Activated CD4-positive, alpha-beta T cell treated with anti-CD3 and anti-CD28 coated beads for 24 hours (primary cell): Measurements from ENCODE around the gene GLYATL1B.
"Not testable (repeated sequence)": the region's sequence is repeated elsewhere in the genome, so short reads cannot be mapped to it uniquely, and the experiment has no call there.

Experiments used
- DNase-seq, 2 donors: peaks; one replicate each; pipeline ENCODE4 v3.0.0-alpha.2; 2020; ENCODE audit warnings: low read depth in 2 of 2

Gene GLYATL1B

DNA sequence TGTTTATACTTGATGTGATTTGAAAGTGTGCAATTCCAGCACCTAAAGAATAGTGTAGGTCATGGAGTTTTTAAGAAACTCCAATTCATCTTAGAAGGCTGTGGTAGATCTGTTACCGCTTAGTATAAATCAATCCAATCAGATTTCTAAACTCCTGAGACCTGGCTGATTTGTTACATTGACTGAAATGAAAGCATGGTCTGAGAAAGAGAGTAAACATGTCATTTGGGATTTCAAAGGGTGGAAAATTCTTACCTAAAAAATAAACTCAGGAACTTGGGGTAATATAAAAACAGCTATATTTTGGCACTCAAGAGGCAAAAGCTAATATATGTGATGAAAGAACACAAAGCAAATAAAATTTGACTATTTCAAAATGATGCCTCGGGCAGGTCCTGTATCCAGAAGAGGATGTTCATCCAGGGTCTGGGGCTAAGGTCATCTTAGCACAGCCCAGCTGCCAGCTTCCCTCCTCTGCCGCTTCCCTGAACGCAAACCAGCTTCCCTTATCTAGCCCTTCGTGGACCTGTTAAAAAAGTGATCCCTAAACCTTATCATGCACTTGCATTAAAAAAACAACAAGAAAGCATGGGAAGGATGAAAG is 10.0 kb downstream of the GLYATL1B start:
- DNase-seq = not testable (repeated sequence)

DNA sequence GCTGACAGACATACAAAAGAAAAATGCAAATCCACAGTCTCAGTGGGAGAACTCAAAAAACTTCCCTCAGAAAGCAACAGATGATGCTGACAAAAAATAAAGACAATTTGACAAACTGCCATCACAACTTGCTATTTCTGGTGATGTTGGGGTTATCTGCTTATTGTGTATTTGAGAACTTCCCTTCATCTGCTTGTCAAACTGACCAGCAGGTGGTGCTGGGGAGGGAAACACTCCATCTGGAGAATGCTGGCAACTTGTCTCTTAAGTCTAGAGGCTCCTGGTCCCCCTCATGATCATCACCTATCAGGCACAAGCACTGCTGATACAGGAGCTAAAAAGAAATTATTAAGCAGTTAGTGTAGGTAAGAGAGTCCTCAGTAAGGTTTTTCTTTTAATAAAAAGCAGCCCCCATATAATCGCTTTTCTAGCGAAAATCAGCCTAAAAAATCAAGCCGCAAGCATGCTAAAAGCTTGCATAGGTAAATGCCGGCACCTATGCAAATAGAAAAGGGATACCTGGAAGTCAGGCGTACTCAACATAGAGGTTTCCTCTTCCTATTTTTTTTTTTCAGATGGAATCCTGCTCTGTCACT is 11.1 kb downstream of the GLYATL1B start:
- peak; percentile 49 to 50 for DNase-seq

DNA sequence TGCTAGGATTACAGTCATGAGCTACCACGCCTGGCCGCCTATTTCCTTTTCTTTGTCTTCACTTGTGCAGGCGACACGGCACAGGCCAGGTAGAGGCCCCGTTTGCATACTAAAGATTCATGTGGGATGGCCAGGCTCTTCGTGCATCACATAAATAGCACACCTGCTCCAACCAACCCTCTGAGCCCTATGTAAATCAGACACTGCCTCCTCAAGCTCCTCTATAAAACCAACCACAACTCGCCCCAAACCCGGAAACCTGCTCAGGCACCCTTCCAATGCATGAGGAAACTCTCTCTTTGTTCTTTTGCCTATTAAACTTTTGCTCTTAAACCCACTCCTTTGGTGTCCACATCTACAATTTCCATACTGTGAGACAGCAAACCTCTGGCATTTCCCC is 11.8 kb downstream of the GLYATL1B start:
- not testable (repeated sequence) for DNase-seq

DNA sequence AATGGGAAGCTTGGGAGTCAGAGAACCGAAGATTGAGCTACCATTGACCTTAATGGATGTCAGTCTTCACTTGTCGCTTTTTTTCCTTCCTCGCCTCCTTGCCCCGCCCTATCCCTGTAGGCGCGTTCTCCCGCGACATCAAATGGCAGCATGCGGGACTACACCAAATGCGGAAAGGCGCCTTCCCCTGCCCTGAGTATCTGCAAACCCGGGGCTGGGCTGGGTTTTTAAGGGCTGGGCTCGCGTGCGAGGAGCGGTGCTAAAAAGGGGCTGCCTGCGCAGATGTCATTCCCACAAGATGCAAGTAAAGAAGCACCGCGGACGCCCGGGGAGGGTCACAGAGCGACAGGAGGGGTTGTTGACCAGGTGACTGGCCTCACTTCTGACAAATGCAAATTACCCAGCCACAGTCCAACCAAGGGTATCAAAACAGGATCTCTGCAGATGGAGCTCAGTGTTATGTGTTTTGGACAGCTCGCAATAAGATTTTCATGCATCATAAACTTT is 16.2 kb downstream of the GLYATL1B start:
- DNase-seq = peak; percentile 39 to 56

DNA sequence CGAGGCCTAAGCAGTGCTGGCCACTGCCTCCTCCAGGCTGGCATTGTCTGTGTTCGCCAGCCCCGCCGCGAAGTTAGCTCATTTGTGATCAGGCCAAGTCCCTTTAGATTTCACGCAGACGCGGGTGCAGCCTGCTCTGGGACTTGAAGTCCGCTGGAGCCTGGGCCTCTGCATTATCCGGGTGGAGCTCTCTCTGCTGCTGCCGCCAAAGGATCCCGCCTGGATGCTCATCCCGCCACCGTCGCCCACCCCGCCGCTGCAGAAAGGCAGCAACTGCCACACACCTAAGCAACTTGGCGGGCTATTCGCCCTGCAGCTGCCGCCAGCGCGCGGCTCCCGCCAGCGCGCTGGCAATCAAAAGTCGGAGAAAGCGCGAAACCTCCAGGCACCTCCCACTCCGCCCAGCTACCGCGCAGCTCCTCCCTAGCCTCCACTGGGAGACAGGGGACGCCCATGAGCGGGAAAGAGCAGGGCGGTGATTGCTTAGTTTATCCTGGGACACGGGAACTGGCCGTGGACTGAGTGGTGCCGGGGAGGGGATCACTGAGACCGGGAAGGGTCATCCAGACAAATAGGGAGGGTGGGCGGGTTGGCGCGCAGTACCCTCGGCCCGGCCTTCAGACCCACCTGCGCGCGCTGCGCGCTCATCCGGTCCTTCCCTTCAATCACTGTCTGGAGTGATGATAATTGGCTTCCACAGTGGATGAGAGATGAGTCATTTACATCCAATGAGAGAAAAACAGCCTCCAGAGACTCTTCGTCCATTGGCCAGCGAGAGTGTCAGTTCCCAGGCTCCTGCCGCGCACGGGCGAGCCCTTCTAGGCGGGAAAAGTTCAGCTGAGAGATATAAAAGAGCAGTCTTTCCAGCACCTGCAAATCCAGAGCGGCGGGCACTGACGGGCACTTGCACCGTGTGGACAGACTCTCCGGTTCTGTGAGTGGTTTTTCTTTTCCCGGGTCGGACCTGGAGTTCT is 20.5 kb downstream of the GLYATL1B start, which contains the start of gene FAM111B:
Gene FAM111B, plus strand, starts transcription at position 875 of the 974 bp plus-strand sequence. CDS start 2,389 bp downstream, outside the sequence.
- DNase-seq = peak; percentile 33 to 56

DNA sequence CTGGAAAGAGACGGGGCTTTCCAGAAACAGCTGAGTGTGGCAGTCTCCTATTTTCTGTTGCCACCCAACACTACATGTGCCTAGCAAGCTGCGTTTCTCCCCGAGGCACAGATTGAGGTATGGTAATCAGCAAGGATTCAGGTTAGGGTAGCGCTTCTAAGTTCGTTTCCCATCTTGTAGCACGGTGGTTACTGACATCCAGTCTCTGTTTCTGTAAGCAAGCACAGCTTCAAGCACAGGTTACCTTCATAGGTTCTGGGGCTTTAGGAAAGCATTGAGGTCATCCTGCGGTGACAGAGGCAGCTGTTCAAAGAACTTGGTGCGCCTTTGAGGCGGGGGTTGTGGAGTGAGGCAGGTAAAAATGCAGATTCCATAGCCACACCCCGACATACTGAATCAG is 21.6 kb downstream of the GLYATL1B start:
- not testable (repeated sequence) for DNase-seq

DNA sequence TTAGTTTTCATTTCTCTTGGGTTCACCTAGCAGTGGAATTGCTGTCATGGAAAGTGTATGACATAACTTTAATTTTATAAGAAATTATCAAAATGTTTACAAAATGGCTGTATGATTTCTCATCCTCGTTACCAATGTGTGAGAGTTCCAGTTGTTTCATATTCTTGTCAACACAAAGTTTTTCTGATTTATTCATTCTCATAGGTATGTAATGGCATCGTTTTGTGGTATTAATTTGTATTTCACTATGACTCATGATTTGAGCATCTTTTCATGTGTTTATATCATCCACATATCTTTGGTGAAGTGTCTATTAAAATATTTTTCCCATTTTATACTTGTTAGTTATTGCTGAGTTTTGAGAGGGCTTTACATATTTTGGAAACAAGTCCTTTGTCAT is 26.4 kb downstream of the GLYATL1B start:
- no peak for DNase-seq

DNA sequence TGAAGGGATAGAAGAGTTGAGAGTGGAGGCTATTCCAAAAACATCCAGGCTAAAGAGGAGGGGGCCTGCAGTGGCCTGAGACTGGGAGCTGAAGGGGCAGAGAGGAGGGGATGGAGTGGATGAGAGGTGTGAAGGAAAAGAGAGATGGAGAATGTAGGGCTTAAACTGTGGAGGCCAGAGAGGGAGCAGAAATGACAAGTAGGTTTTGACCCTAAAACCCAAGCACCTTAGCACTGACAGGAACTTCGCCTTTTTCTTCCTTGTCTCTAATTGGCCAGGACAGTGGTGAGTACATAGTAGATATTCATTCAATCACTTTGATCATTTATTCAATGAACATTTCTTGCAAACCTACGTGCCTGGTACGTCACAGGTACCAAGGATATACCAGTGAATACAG is 28.2 kb downstream of the GLYATL1B start:
- no peak for DNase-seq

DNA sequence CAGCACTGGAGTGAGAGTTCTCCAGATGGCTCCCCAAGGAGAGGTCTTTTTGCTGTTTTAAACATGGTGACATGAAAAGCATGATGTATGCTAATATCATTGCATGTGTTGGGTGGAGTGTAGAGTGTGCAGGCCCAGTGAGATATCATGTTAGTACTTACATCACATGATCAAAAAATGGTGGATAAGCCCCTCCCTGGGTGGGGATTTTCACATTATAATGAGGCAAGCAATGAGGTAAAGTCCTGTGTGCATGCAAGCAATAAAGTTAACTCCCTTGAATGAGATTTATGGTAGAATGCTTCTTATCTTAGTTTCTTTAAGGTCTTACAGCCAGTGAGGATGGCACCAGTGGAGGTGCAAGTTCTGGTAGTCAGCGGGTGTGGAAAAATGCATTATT is 29.4 kb downstream of the GLYATL1B start:
- no peak for DNase-seq

DNA sequence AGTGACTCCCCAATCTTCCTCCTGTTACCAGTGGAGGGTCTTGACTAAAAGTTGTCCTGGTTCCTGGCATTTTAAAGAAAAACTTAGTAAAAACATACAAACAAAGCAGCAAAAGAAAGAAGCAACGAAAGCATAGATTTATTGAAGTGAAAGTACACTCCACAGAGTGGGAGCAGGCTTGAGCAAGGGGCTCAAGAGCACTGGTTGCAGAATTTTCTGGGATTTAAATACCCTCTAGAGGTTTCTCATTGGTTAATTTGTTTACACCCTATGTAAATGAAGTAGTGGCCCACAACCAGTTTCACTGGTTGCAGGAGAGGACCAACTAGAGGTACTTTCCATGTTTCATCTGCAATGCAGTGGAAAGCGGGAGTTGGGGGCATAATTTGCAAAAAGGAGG is 31.7 kb downstream of the GLYATL1B start:
- no peak for DNase-seq

DNA sequence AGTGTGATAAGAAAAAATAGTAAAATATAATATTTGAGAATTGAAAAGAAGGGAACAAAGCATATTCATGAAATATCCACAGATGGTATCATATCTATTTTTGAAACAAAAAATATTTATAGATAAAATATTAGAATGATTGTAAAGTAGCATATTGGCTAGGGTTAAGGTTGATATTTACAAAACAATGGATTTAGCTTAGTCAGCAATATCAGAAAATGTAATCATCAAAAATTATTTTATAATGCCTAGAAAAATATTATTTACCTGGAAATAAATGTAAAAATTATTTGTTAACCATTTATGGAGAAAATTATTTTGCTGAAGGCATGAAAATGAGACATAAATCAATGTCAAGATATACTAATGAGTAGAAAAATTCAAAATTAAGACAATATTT is 33.7 kb downstream of the GLYATL1B start:
- DNase-seq = no peak

DNA sequence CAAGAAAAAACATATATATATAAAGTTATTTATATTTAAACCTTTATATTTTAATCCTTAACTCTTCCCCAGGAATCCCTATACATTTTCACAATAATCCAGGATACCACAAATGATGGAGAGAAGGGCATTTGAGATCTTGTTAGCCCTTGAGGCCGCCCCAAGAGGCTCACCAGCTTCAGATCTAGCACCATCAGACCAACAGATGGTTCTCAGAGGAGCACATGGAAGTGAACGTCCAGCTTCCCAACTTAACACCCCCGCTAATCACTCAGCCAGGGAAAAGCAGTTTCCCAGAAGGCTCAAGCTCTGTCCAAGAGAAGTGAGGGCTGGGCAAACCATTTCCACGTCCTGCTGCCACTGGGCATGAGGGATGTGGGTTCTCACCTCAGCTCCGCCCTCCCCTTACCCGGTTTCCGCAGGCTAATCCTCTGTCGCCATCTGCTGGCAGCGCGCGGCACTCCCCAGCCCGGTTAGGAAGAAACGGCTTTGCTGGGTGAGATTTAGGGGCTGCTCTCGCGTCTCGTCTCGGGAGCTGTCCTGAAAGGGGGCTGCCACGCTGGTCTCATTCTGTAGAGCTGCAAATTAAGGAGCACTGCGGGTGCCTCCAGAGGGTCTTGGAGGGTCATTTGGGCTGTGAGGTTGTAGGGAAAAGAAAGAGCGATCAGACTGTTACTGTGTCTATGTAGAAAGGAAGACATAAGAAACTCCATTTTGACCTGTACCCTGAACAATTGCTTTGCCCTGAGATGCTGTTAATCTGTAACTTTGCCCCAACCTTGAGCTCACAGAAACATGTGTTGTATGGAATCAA is 49.7 kb downstream of the GLYATL1B start:
- DNase-seq = peak; percentile 86 to 88

DNA sequence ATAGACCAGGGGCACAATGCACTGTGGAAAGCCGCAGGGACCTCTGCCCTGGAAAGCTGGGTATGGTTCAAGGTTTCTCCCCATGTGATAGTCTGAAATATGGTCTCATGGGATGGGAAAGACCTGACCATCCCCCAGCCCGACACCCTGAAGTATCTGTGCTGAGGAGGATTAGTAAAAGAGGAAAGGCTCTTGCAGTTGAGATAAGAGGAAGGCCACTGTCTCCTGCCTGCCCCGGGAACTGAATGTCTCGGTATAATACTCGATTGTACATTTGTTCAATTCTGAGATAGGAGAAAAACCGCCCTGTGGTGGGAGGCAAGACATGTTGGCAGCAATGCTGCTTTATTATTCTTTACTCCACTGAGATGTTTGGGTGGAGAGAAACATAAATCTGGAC is 50.4 kb downstream of the GLYATL1B start:
- not testable (repeated sequence) for DNase-seq

DNA sequence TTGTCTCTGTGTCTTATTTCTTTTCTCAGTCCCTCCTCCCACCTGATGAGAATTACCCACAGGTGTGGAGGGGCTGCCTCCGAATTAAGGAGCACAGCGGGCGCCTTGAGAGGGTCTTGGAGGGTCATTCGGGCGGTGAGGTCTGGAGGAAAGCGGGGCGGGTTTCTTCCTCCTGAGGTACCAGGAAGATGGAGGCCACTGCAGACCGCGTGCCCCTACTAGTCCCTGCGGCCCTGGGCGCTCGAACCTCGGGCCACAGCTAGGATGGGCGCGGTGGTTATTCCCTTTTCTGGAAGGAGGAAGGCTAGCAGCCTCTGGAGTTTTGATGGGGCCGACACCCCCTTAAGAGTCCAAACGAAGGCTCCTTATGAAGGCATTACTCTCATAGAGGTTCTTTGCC is 51.1 kb downstream of the GLYATL1B start:
- no peak for DNase-seq

DNA sequence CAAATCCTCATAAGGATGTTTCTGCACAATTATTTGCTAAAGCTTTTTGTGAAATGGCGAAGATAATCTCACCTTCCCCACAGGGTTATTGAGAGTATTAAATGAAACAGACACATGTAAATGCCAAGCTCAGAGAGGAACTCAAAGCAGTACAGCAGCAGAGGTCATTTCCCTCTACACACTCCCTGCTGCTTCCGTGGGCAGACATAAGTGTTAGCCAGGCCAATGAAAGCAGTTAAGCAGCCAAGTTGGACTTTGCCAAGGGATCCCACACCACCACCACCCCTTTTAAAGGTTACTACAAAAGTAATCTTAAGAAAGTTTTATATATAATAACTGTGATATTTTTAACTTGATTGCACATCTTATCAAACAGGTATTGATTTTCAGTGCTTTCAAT is 52.5 kb downstream of the GLYATL1B start:
- DNase-seq = no peak

DNA sequence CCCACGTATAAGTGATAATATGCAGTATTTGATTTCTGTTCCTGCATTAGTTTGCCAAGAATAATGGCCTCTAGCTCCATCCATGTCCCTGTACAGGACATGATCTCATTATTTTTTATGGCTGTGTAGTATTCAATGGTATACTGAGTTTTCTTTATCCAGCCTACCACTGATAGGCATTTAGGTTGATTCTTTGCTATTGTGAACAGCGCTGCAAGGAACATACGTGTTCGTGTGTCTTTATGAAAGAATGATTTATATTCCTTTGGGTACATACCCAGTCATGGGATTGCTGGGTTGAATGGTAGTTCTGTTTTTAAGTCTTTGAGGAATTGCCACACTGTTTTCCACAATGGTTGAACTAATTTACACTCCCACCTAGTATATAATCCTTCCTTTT is 55.1 kb downstream of the GLYATL1B start:
- no peak for DNase-seq

DNA sequence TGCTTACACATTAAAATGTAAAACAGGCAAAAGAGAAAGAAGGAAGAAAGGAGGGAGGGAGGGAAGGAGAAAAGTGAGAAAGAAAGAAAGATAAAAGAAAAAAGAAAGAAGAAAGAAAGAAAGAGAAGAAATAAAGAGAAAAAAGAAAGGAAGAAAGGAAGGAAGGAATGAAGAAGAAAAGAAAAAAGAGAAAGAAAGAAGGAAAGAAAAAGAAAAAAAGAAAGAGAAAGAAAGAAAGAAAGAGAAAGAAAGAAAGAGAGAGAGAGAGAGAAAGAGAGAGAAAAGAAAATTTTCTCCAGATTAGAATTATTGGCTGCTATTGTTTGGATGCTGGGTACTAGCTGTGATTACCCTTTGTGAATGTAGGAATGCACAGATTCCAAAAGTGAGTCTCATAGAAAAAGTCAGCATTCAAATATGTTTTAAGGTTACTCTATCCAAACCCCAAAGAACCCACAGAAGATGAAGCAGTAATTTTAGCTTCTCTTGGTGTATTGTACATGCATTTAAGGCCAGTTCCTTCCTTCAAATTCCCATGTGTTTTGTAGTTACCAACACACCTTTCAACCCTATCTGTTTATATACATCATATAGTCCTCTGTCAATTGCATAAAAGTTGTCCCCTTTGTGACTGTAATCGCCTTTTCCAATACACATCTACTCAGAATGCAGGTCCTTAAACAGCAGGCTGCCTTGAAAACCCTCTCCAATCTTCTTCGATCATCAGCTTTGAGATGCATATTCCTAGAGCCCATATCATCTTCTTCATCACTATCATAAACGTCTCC is 55.8 kb downstream of the GLYATL1B start:
- no peak for DNase-seq

DNA sequence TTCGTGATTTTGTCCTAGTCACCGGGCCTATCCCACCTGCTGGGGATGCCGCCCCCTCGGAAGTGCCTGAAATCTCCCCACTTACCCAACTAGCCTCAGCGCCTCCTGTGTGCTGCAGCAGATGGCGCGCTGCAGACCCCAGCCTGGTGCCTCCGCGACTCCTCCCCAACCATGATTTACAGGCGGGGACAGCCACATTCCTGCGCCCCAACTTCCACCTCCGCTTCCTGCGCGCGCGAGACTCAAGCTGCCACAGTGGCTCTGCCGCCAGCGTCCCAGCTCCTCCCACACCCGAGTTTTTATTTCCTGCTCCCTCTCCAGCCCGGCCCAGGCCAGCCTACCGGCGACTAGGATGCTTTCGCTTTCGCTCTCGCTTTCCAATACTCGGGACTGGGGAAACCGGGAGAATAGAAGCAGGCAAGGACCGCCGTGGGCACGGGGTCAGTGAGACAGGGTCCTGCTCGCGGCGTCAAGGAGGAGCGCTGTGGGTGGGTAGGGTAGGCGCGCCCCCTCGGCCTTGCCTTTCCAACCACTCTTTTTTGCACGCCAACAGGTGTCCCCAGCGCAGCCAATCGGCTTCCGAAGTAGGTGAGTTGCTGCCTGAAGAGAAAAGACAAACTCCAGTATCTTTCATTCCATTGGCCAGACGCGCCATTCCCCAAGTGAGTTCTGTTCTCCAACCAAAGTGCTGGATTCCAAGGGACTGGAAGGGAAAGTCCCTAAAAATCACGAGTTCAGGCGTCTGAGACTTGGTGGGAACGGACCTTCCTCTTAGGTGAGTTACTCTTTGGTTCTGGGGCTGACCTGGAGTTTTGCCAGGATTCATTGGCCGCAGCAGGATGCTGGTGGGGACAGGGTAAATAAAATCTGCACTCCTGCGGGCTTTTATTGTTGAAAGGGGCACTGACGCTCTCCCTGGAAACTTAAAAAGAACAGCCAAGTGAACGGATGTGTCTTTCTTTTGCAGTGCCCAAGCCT is 56.7 kb downstream of the GLYATL1B start, which contains the start of gene FAM111A:
Gene FAM111A, plus strand, starts transcription at position 327 of the 978 bp plus-strand sequence. CDS start 6,017 bp downstream, outside the sequence.
- DNase-seq = peak; percentile 64 to 74

DNA sequence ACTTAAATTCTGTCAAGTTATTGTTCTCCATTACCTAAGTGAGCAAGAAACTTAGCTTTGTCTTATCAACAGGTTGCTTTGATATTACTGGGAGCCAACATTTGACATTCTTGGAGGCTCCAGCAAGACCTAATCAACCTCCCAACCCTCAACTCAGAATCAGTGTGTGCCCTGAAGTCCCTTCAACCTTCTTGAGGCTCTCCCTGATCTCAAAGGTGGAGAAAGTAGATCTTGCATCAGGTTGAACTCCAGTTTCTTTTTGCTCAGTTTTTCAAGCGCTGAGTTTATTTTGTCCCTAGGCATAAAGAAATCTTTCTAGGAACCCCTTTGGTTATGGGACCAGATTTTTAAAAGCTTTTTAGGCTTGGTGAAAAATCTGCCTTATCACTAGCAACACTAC is 58.0 kb downstream of the GLYATL1B start:
- no peak for DNase-seq
